Dermis microvascular lymphatic vessel endothelial cell (primary cell): ENCODE measurements around the gene DPRX. TPM values are rescaled to one million over a fixed set of nuclear protein-coding genes. Genes with fewer than 3 reads are reported as not detected.
"Not testable (repeated sequence)": the region's sequence is repeated elsewhere in the genome, so short reads cannot be mapped to it uniquely, and the experiment has no call there.

Source experiments
- DNase-seq, 2 donors: peaks; one replicate each; pipeline versions ENCODE4 v3.0.0 to v3.0.0-alpha.2; 2010; ENCODE audit warnings: low read depth in 2 of 2
- total RNA-seq: library from RNA; depleted of rRNA; stranded (reverse); fragments of >200 nt; gene quantifications from 2 replicates; pipeline ENCODE4 v1.2.1, GENCODE V29; 2014

DPRX gene
- total RNA-seq, 1 donor from 2014 or later, result not detected

DNA sequence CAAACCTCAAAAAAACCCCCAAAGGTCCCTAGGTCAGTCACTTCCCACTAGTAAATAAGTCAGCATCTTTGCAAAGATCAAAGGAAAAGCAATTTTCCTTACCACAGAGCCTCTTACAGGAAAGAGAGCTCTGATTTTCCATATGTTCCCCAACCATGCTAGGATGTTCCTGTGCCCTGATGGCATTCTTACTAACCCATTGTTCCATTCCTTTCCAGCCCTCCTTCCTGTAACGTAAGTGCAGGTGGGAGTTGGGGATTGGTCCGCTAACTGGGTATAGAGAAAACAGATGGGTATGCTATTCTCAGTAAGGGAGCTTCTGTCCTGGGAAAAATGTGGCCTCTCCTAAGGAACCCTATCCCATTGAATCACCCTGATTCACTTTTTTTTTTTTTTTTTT, 14.3 kb downstream of the DPRX start:
- DNase-seq, result peak; percentile 15 to 24

- DNase-seq, result no peak
These were observed 15.6 kb downstream of the DPRX start for GRCh38 chr19:53647350-53647749.

GRCh38 chr19:53647792-53648191, 16.0 kb downstream of the DPRX start:
- no peak for DNase-seq

DNA sequence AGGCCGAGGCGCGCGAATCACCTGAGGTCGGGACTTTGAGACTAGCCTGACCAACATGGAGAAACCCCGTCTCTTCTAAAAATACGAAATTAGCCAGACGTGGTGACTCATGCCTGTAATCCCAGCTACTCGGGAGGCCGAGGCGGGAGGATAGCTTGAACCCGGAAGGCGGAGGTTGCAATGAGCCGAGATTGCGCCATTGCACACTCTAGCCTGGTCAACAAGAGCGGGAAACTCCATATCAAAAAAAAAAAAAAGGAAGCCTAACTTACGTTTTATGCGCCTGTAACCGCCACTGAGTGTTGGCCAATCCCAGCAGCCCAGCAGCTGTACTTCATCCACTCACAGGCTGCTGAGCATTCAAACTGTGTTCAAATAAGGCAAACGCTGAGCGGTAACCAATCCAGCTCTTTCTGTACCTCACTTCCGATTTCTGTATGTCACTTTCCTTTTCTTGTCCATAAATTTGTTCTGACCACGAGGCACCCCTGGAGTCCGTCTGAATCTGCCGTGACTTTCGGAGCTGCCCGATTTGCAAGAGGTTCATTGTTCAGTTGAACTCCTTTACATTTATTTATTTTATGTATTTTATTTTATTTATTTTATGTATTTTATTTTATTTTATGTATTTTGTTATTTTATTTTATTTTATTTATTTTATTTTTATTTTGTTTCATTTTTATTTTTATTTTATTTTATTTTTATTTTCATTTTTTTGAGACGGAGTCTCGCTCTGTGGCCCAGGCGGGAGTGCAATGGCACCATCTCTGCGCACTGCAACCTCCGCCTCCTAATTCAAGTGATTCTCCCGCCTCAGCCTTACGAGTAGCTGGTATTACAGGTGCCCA, 18.2 kb downstream of the DPRX start:
- no peak for DNase-seq

GRCh38 chr19:53652476-53652875, 20.7 kb downstream of the DPRX start:
- no peak for DNase-seq

- no peak for DNase-seq
These were observed 23.4 kb downstream of the DPRX start for GRCh38 chr19:53655042-53655665.

- no peak for DNase-seq
These were observed 25.5 kb downstream of the DPRX start for GRCh38 chr19:53657330-53657729.

- peak in 1 of 2 donors; percentile 24 for DNase-seq
These were observed 26.0 kb downstream of the DPRX start for GRCh38 chr19:53657778-53658177.

GRCh38 chr19:53659292-53659691, 27.5 kb downstream of the DPRX start:
- peak in 1 of 2 donors; percentile 47 for DNase-seq

- no peak for DNase-seq
These were observed 28.8 kb downstream of the DPRX start for GRCh38 chr19:53660584-53660983.

DNA sequence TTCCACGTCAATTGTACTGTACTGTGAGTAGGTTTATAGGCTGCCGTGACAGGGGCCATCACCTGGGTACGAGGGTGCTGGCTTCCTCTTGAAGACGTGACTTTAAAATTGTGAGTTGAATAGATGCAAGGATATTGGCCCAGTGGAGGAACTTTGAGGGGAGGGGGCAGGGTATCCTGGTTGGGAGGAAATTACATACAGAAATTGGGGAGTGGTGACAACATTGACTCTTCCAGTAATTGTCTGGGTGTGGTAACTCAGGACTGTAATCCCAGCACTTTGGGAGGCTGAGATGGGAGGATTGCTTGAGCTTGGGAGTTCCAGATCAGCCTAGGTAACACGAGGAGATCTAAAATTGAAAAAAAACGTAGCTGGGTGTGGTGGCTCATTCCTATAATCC, 30.4 kb downstream of the DPRX start:
- no peak for DNase-seq

GRCh38 chr19:53664152-53664551, 32.4 kb downstream of the DPRX start:
- no peak for DNase-seq

- no peak for DNase-seq
These were observed 33.0 kb downstream of the DPRX start for GRCh38 chr19:53664760-53665159.

DNA sequence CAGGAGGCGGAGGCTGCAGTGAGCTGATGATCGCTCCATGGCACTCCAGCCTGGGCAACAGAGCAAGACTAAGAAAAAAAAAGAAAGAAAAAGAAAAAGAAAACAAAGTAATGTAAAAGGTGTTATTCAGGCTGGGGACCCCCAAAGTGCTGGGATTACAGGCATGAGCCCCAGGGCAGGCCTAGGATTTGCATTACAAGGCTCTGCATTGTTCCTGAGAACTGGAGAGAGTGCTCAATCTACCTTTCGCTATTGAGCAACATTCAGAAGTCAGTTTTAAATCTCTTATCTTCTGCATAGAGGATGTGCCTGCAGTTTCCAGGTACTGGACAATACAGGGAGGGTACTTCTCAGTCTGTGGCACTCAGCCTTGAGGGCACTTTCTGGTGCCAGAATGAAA, 34.5 kb downstream of the DPRX start:
- not testable (repeated sequence) for DNase-seq

GRCh38 chr19:53668804-53669203, 37.0 kb downstream of the DPRX start:
- DNase-seq, result not testable (repeated sequence)

DNA sequence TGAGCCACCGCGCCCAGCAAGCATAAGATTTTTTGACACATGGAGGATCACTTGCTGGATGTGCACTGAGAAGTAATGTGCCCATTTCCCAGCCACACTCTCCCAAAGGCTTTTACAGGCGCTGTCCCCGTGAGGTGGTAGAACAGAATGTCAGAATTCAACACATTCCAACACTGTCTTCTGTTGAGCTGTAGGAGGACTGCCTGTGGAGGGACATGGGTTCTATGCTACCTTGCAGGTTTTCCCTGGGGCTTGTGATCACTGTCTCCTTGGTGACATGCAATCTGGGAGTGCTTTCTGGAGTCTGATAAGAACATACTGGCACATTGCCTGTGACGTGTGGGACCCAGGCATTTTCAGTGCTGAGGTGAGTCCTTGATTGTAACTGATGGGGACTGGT, 38.5 kb downstream of the DPRX start:
- DNase-seq, result no peak

DNA sequence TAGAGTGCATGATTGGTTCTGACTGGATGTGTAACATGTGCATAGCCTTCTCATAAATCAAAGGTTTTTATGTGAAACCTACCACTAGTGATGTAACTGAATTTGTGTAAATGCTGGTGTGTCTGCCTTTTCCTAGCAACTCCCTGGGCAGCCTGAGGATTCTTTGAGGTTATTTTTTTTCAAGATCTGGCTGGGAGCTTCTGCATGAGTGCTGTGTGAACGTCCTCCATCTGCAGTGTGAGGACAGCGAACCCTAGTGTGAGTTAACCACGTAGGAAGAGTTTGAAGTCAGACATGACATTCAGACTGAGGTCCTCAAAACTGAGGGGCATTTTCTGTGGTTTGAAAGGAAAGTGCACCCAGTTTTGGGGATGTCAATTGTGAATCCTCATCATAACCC, 39.9 kb downstream of the DPRX start:
- DNase-seq, result no peak

Other genes starting within 250 kb of the DPRX start
- gene ZNF765, start 236.8 kb upstream of the DPRX start, total RNA-seq, result 10.0 and 13.4 TPM in 2 replicates
- gene ZNF761, start 200.0 kb upstream of the DPRX start, total RNA-seq, result 5.3 and 9.9 TPM in 2 replicates
- 2.7 and 6.2 TPM in 2 replicates for gene ZNF813, start 164.3 kb upstream of the DPRX start, total RNA-seq
- 4.2 and 7.2 TPM in 2 replicates for gene ZNF331, start 93.9 kb upstream of the DPRX start, total RNA-seq
- gene NLRP12, start 192.3 kb downstream of the DPRX start, total RNA-seq, result 0.51 and 0.76 TPM in 2 replicates
- gene MYADM, start 235.9 kb downstream of the DPRX start, total RNA-seq, result 5.9 and 12.5 TPM in 2 replicates